ENCODE data around the gene SELENOW.
"Not testable (repeated sequence)": the region's sequence is repeated elsewhere in the genome, so short reads cannot be mapped to it uniquely, and the experiment has no call there.

Gene SELENOW

DNA sequence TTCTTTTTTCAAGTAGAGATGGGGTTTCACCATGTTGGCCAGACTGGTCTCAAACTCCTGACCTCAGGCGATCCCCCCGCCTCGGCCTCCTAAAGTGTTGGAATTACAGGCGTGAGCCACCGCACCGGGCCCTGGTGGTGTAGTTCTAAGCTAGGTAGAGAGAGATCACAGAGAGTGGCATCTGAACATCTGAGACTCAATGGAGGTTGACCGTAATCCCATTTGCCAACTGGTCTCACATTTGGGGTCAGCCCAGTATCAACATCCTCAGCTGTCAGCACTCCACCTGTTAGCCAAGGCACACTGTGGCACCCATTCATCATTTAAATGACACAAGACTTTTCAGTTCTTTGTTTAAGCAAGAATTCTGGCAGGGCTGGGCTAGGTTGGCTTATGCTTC lies 8.1 kb downstream of the SELENOW start:
- DNase-seq, result no peak

DNA sequence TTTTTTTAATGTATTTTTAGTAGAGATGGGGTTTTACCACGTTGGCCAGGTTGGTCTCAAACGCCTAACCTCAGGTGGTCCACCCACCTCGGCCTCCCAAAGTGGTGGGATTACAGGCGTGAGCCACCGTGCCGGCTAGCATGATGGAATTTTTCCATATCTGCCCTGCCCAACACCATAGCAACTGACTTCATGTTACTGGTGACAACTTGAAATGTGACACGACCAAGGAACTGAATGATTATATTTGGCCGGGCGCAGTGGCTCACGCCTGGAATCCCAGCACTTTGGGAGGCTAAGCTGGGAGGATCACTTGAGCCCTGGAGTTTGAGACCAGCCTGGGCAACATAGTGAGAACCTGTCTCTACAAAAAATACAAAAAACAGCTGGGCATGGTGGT lies 8.8 kb downstream of the SELENOW start:
- DNase-seq, result not testable (repeated sequence)

DNA sequence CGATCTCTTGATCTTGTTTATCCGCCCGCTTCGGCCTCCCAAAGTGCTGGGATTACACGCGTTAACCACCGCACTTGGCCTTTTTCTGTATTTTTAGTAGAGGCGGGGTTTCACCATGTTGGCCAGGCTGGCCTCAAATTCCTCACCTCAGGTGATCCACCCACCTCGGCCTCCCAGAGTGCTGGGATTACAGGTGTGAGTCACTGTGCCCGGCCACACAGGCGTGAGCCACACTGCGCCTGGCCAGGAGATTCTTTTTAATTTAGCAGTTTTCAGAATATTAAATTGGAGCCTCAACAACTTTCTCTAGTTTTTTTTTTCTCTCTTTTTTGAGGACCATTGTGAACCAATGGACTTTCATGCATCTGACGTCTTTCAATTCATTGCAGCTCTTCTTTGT lies 11.3 kb downstream of the SELENOW start:
- not testable (repeated sequence) for DNase-seq

DNA sequence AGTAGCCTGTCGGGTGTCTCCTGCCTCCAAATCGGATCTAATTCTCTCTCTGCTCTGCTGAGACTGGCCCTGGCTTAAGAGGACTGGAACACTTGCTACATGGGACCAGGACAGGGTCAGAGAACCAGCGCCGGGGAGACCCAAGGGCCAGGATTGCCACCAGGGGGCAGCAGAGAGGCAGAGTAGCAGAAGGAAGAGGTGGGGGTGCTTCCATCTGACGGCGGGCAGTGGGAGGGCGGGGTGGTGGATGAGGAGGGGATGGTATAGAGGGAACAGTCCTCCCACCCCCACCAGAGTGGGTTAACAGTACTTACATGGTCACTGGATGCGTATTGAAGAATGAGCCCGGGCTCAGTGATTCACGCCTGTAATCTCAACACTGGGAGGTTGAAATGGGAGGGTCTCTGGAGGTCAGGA lies 11.9 kb downstream of the SELENOW start:
- DNase-seq, result peak; percentile 61 to 78

DNA sequence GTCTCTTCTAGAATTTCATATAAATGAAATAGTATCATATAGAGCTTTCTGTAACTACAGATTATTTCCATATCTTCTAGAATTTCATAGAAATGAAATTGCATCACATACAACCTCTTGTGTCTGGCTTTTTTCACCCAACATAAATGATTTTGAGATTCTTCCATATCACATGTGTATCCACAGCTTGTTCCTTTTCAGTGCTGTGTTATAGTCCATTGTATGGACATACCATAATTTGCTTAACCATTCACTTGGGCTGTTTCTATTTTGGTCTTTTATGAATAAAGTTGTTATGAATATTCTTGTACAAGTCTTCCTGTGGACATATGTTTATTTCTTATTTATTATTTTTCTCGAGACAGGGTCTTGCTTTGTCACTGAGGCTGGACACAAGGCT lies 14.1 kb downstream of the SELENOW start:
- no peak for DNase-seq

DNA sequence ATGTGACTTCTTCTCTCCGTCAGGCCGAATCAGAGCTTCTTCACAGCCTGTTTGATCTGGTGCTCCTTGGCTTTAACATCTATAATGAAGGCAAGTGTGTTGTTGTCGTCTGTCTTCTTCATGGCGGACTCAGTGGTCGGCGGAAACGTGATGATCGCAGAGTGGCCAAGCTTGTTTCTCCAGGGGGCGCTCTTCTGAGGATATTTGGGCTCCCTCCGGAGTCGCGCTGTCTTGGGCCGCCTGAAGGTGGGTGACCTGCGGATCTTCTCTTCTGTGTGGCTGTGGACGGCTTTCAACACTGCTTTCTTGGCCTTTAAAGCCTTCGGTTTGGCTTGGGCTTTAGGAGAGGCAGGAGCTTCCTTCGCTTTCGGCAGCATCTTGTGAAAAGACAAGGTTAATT lies 16.0 kb downstream of the SELENOW start:
- DNase-seq, result no peak

DNA sequence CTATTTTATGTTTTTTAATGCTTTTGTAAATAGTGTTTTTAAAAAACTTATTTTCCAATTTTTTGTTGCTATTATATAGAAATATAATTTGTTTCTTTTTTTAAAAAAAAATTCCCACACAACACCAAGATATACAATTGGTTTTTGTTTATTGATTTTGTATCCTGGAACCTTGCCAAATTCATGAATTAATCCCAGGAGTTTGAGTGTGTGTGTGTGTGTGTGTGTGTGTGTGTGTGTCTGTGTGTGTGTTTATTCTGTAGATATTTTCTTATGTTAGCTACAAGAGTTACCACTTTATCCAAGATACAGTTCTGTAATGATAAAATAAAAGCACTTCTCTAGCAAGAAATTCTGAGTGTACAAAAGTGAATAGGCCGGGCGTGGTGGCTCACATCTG lies 18.3 kb downstream of the SELENOW start:
- no peak for DNase-seq

DNA sequence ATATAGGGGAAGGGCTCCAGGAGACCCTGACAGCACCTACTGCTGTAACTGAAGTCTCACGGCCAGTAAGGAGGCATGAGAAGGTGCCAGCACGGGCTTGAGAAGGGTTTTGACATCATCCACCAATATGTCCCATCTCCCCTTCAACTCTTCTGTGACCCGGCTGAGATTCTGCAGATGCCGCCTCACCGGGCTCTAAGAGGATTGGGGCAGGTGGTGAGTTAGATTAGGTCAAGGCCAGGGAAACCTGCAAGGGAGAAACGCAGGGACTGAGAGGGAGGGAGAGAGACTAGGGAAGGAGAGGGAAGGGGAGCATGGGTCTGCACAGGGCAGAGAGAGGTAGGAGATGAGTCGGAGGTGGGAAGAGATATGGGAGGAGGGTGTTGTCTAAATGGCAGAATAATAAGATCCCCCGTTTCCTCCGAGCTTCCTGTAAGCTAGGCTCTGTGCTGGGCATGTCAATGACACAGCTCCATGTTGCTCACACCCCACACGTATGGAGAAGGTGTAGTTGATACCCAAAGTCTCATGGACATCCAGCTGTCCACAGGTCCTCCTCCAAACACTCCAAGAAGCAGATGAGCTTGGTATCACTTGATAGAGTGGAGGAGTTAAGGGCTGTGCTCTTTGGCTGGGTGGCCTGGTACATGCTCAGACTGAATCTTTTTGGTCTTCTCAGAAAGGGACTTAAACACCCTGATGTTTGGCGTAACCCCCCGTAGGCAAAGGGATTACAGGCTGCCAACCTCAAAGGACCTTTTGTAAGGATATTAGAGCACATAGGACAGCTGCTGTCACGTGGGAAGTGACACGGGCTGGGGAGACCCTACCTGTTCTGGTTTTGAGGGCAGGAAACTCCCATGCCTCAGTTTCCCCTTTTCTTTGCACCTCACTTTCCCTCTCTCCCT lies 19.7 kb downstream of the SELENOW start:
- DNase-seq, result no peak

DNA sequence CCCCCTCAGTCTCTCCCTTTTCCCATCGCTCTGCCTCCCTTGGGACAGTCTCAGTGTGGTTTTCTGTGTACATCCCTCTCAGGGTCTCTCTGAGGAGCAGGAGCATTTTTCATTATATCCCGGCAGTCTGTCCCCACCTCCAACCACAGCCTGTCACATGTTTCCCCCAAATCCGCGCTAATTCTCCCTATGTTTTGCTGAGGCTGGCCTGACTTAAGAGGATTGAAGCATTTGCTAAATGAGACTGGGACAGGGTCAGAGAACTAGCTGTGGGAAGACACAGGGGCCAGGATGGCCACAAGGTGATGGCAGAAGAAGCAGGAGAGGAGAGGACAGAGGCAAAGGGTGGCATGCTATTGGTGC lies 20.4 kb downstream of the SELENOW start:
- DNase-seq, result no peak

DNA sequence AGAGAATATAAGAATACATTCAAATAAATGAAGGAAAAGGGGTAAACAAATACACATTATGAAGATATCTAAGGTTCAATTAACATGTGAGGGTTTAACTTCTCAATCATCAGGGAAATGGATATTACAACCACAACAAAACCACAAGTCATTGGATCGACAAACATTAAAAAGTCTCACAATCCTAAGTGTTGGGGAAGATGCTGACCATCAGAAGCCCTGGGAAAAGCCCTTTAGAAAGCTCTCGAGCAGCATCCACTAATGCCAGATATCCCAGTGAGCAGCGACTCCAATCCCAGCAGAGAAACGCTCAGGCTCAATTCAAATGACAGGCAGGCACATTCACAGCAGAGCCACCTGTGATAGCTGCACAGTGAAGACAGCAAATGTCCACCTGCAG lies 22.8 kb downstream of the SELENOW start:
- no peak for DNase-seq

DNA sequence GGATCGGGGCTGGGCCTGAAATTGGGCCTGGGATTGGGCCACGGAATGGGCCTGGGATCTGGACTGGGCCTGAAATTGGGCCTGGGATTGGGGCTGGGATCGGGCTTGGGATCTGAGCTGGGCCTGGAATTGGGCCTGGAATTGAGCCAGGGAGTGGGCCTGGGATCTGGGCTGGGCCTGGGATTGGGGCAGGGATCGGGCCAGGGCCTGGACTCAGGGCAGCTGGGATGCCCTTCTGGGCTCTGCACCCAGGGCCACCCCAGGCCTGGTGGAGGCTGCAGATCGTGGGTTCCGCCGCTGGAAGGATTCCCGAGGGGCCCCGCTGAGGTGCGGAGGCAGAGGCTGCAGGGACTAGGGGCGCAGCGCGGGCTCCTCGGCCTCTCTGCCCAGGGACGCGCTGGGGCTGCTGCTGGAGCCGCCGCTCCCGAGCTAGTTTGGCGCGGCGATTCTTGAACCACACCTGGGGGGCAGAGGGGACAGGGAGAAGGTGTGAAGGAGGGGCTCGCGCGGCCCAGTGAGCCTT lies 24.1 kb downstream of the SELENOW start:
- DNase-seq, result no peak

DNA sequence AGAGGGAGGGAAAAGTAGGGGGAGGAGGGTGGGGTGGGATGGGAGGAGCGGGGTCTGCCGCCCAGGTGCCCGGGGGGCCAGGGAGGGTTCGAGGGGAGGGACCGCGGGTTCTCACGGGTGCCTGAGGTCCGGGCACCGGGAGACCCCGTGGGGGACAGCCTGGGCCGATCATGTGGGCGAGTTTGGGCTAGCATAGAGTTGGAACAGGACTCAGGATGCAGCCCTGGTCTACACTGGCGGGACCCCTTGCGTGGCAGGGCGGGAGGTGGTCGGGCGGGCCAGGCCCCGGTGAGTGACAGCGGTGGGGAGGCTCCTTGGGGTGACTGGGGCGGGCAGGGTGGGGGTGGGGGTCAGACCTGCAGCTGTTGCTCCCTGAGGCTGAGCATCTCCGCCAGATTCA lies 24.6 kb downstream of the SELENOW start:
- DNase-seq, result not testable (repeated sequence)

DNA sequence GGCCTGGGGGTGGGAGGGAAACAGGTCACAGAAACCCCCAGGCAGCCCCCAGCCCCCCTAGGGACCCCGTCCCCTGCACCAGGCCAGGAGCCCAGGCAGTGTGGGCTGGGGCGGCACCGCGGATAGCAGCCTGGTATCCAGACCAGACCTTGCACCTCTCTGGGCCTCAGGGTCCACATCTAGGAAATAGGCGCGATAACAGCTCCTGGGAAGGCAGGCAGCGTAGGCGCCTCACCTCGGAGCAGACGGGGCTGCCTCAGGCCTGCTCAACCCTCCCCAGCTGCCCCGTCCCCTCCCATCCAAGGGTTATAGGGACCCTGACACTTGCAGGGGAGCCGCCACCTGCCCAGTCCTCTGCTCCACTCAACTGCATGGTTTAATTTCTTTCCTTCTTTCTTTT lies 25.2 kb downstream of the SELENOW start:
- DNase-seq, result not testable (repeated sequence)

DNA sequence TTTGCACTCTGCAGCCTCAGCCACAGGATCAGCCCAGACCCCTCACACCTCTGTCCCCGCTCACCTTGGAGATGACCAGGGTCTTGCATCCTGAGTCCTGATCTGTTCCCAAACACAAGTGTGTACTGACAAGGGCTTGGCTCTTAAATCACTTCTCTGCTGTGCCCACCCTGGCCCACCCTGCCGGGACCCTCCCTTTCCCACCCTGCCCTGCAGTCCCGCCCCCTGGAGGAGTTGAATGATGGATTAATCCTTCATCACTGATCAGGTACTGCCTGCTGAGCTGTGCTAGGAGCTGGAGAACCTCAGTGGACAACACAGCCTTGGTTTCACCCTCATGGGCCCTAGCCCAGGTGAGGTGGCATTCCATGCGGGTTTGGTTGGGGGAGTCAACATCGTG lies 25.9 kb downstream of the SELENOW start, which contains the start of gene TPRX1:
Gene TPRX1 (minus strand): TSS at position 101 of the 400 bp plus-strand sequence. CDS start 12 bp downstream, at position 89.
- not testable (repeated sequence) for DNase-seq

DNA sequence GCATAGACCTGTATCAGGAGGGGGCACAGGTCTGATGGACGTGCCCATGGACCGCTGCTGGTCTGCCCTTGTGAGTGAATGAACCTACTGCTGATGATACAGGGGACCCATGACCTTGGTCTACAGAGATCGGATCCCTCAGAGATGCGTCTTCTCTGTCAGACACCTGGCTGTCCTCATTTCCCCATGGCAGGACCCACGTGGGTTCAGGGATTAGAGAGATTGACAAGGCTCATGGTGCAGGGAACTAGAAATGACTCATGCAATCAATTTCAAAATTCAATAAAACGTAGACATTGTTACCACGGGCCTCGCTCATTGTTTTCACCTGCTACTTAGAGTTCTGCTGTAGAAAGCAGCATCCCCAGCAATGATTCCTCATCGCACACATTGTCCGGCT lies 26.8 kb downstream of the SELENOW start:
- DNase-seq, result no peak

DNA sequence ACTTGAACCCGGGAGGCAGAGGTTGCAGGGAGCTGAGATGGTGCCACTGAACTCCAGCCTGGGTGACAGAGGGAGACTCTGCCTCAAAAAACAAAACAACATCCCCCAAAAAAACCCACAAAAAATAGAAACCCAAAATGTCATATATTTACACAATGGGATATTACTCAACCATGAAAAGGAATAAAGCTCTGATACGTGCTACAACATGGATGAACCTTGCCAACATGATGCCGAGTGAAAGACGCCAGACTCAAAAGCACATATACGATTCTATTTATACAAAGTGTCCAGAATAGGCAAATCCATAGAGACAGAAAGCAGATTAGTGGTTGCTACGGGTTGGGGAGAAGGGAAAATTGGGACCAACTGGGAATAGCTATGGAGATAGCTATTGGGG lies 27.9 kb downstream of the SELENOW start:
- no peak for DNase-seq

DNA sequence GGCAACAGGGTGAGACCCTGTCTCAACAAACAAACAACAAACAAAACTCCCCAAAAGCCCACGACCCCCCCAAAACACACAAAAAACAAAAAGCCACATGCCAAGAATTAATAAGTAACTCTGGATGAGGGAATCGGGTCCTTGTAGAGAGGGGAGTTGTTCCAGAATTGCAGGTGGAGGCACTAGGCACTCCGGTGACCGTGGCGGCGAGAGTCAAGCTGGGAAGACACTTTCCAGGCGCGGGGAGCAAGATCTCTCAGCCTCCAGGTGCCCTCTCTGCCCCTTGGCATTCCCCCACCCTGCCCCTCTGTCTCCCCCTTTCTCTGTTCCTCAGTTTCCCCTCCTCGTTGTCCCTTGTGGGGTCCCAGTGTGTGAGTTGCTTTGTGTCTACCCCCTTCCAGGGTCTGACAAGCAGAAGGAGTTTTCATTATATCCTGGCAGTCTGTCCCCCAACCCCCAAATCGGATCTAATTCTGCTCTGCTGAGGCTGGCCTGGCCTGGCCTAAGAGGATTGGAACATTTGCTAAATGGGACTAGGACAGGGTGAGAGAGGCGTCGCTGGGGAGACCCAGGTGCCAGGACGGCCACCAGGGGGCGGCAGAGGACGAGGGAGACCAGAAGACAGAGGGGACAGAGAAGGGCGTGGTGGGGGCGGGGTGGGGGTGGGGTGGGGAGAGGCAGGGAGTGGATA lies 34.9 kb downstream of the SELENOW start:
- peak; percentile 61 to 66 for DNase-seq

DNA sequence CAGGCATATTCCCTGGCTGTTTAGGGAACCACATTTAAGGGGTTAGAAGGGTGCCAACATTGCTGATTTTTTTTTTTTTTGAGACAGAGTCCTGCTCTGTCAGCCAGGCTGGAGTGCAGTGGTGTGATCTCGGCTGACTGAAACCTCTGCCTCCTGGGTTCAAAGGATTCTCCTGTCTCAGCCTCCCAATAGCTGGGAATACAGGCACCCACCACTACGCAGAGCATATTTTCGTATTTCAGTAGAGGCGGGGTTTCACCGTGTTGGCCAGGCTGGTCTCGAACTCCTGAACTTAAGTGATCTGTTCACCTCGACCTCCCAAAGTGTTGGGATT lies 35.5 kb downstream of the SELENOW start:
- DNase-seq, result no peak

DNA sequence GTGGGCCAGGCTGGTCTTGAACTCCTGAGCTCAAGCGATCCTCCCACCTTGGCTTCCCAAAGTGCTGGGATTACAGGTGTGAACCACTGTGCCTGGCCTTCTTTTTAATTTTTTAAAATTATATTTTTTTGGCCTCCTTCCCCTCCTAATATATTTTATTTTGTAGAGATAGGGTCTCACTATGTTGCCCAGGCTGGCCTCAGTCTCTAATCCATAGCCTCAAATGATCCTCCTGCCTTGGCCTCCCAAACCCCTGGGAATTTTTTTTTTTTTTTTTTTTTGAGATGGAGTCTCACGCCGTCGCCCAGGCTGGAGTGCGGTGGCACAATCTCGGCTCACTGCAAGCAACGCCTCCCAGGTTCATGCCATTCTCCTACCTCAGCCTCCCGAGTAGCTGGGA lies 37.8 kb downstream of the SELENOW start:
- not testable (repeated sequence) for DNase-seq

DNA sequence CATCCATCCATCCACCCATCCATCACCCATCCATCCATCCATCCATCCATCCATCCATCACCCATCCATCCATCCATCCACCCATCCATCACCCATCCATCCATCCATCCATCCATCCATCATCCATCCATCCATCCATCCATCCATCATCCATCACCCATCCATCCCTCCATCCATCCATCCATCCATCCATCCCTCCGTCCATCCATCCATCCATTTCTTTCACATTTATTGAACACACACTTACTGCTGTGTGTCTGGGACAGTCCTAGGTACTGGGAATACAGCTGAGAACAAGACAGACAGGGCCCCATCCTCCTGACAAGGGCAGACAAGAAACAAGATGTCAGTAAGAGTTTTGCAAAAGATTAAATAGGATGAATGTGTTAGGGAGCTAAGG lies 39.7 kb downstream of the SELENOW start:
- not testable (repeated sequence) for DNase-seq

DNA sequence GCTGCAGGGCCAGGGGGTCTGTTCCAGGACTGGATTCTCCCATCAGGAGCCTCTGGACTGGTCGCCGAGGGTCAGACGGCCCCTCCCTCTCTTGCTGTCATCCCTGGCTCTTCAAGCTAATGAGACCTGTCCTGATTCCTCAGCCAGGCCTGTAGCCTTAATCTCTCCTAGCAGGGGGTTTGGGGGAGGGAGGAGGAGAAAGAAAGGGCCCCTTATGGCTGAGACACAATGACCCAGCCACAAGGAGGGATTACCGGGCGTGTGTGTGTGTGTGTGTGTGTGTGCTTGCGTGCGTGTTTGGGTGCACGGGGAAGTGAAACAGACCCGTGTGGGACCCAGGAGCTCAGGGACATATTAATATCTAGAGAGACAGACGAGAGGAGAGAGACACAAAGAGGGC lies 41.4 kb downstream of the SELENOW start:
- no peak for DNase-seq

DNA sequence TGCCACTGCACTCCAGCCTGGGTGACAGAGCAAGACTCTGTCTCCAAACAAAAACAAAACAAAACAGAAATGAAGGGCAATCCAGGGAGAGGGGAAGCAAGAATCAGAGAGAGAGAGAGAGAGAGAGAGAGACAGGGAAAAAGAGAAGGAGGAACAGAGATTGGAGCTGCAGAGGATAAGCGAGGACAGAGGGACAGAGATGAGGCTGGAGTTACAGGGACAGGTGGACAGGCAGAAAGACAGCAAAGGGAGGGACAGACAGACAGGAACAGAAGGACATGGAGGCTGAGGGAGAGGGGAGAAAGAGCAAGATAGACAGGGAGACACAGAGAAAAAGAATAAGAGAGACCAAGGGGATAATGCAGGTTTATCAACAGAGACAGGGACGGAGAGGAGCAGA lies 41.9 kb downstream of the SELENOW start:
- DNase-seq, result no peak

DNA sequence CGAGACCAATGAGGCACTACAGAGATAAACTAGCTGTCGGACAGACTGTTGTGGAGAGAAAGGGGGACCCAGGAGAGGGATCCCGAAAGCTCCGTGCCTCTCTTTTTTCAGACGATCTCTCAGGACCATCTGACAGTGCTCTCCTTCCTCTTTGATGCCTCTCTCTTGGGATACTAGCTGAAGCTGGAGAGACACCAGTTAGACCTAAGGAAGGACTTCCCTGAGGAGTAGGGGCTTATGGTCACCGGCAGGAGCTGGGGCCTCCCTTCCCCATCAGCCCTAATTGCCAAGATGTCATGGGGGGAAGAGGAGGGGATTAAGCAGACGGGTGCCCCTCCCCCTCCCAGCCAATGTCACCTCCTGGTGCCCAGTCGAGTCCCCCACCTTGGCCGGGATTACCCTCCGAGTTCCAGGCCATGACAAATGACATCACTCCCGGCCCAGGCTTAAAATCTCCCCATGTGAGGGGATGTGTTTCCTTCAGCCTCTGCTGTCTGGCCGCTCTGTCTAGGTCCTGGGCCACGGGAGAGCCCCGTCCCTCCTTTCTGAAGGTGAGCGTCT lies 43.0 kb downstream of the SELENOW start, which contains the start of gene CRX:
Gene CRX (plus strand): TSS at position 478 of the 561 bp plus-strand sequence. CDS start 12,507 bp downstream, outside the sequence.
- DNase-seq, result no peak

DNA sequence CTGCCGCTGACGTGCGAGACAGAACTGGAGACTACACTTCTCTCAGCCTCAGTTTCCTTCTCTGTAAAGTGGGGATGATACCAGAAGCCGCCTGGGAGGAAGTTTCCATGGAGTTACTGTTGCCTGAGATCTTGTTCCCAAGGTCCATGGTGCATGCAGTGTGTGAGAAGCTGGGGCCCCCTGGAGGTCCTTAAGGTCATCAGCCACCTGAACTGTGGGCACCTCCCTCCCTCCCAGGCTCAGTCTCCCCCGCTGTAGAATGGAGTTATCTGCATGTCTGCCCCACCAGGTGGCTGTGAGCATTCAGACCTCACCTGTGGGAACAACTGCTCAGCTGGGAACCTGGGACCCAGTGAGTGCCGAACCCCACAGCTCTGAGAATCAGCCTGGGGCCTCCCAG lies 45.9 kb downstream of the SELENOW start:
- no peak for DNase-seq
